DOHH2 (cell line): Measurements from ENCODE around the gene NLRC3.

Experiments used
- H3F3A ChIP-seq: fragments of 200-600 bp; sonication (generic), shearing (Covaris generic); 2 replicates; pipeline ENCODE4 v1.6.0; 2016; ENCODE audit warnings: antibody characterized with exemption, mild to moderate bottlenecking; ENCODE audit not compliant: control insufficient read depth, insufficient read depth
- H3K27ac ChIP-seq: fragments of 200-600 bp; sonication (generic); 2 replicates; pipeline ENCODE4 v1.5.1; 2014; ENCODE audit warnings: low read depth, mild to moderate bottlenecking, low read length, moderate library complexity
- H3K27me3 ChIP-seq: fragments of 200-600 bp; sonication (generic); 2 replicates; pipeline ENCODE4 v1.6.1; 2014; ENCODE audit warnings: mild to moderate bottlenecking, low read length, mixed read lengths; ENCODE audit not compliant: control insufficient read depth
- H3K36me3 ChIP-seq: fragments of 200-600 bp; sonication (generic); 2 replicates; pipeline ENCODE4 v1.6.1; 2014; ENCODE audit warnings: mild to moderate bottlenecking, low read length, moderate library complexity, mixed read lengths; ENCODE audit not compliant: control insufficient read depth
- H3K4me1 ChIP-seq: fragments of 200-600 bp; sonication (generic); 2 replicates; pipeline ENCODE4 v1.6.1; 2014; ENCODE audit warnings: mild to moderate bottlenecking, low read length, mixed read lengths; ENCODE audit not compliant: control insufficient read depth
- H3K4me2 ChIP-seq: fragments of 200-600 bp; sonication (generic); 2 replicates; pipeline ENCODE4 v1.6.0; 2014; ENCODE audit warnings: mild to moderate bottlenecking, low read length, moderate library complexity
- H3K4me3 ChIP-seq: fragments of 200-600 bp; sonication (generic); 2 replicates; pipeline ENCODE4 v1.5.1; 2014; ENCODE audit warnings: mild to moderate bottlenecking, low read length, mixed read lengths
- H3K79me2 ChIP-seq: fragments of 200-600 bp; sonication (generic); 2 replicates; pipeline ENCODE4 v1.6.1; 2014; ENCODE audit warnings: mild to moderate bottlenecking, low read length, mixed read lengths; ENCODE audit not compliant: control insufficient read depth
- H3K9me2 ChIP-seq: fragments of 200-600 bp; sonication (generic); replicated peaks from 2 replicates; pipeline ENCODE4 v1.6.1; 2014; ENCODE audit warnings: mild to moderate bottlenecking, low read length, mixed read lengths; ENCODE audit not compliant: control insufficient read depth
- H3K9me3 ChIP-seq: fragments of 200-600 bp; sonication (generic); 2 replicates; pipeline ENCODE4 v1.6.1; 2014; ENCODE audit warnings: antibody characterized with exemption, low read length, mixed read lengths; ENCODE audit not compliant: control insufficient read depth, insufficient read depth
- H4K20me1 ChIP-seq: fragments of 200-600 bp; sonication (generic); 2 replicates; pipeline ENCODE4 v1.6.0; 2014; ENCODE audit warnings: low read depth, mild to moderate bottlenecking, antibody characterized with exemption, low read length, moderate library complexity; ENCODE audit not compliant: control insufficient read depth, insufficient read depth
- CTCF ChIP-seq: fragments of 200-600 bp; sonication (generic); IDR thresholded peaks from one replicate; pipeline ENCODE4 v1.5.1; 2014; ENCODE audit warnings: antibody characterized with exemption, mild to moderate bottlenecking, low read depth, low read length; ENCODE audit not compliant: poor library complexity, severe bottlenecking
- EZH2phosphoT487 ChIP-seq: fragments of 200-600 bp; sonication (generic); IDR thresholded peaks from 2 replicates; pipeline ENCODE4 v1.6.1; 2017; ENCODE audit warnings: borderline replicate concordance, mild to moderate bottlenecking, antibody characterized with exemption, low read length, moderate library complexity, mixed read lengths

NLRC3 gene

GRCh38 chr16:3518292-3518985 lies 58.8 kb downstream of the NLRC3 start:
- Histone ChIP-seq H3K27me3 (no peaks in the 10 kb centered on the region), H3K36me3 (peaks cover 19% of the 10 kb centered on the region), H3K9me3 (no peaks in the 10 kb centered on the region), H3K79me2 (no peaks in the 10 kb centered on the region), H3F3A (0 out of 2 replicates have a peak, but pooled peaks cover 5% of the 10 kb centered on the region), H3K4me1 (no peaks in the 10 kb centered on the region), H3K9me2 (no peaks in the 10 kb centered on the region), H3K4me3 (no peak overlapping the region), H3K4me2 (no peak overlapping the region), H3K27ac (no peak overlapping the region), H4K20me1 (no peaks in the 10 kb centered on the region)
- TF ChIP-seq CTCF (no peak), EZH2phosphoT487 (no peak)

DNA sequence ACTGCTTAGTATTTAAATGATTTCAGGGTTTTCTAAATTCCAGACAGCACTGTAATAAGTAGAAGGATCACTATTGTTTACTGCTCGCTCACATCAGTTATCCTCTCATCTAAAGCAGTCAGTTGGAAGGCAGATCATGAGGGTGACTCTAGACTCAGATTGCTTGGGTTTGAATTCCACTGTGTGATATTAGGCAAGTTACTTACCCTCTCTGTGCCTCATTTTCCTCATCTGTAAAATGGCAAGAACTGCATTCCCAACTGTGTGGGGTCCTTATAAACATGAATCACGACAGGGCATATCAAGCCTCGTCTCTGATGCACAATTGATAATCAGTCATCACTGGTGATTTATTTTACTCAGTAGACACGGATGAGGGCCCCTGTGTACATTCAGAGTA lies 61.3 kb downstream of the NLRC3 start:
- Histone ChIP-seq H3K9me3 (no peaks in the 10 kb centered on the region), H3K27me3 (no peaks in the 10 kb centered on the region), H3K4me2 (no peak overlapping the region), H3K36me3 (peaks cover 16% of the 10 kb centered on the region), H3K9me2 (no peaks in the 10 kb centered on the region), H3K27ac (no peak overlapping the region), H3K4me1 (no peaks in the 10 kb centered on the region), H3F3A (no peaks in the 10 kb centered on the region), H4K20me1 (no peaks in the 10 kb centered on the region), H3K79me2 (no peaks in the 10 kb centered on the region), H3K4me3 (no peak overlapping the region)
- TF ChIP-seq EZH2phosphoT487 (no peak), CTCF (no peak)

DNA sequence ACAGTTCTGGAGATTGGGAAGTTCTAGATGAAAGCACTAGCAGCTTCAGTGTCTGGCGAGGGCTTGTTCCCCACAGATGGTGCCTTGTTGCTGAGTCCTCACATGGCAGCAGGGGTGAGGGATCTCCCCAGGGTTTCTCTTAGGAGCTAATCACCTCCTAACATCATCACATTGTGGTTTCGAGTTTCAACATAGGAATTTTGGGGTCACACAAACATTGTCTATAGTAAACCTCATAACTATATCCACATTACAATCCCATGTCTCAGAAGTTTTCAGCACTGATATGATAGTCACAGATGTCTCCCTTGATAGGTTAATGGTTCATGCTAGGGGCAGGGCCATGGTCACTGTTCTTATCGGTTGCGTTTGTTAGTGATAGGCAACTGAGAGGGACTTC lies 62.6 kb downstream of the NLRC3 start:
- H3K9me2 ChIP-seq = no peaks in the 10 kb centered on the region
- H3K36me3 ChIP-seq = peaks cover 14% of the 10 kb centered on the region
- H3K4me1 ChIP-seq = no peaks in the 10 kb centered on the region
- no peaks in the 10 kb centered on the region for H3K79me2 ChIP-seq
- no peak for TF ChIP-seq EZH2phosphoT487
- no peak for TF ChIP-seq CTCF
- no peaks in the 10 kb centered on the region for H3F3A ChIP-seq
- H3K4me3 ChIP-seq = no peak overlapping the region
- H3K4me2 ChIP-seq = no peak overlapping the region
- no peaks in the 10 kb centered on the region for H4K20me1 ChIP-seq
- no peaks in the 10 kb centered on the region for H3K27me3 ChIP-seq
- H3K27ac ChIP-seq = no peak overlapping the region
- no peaks in the 10 kb centered on the region for H3K9me3 ChIP-seq
